ENCODE results near the gene DIP2C. TPM values are rescaled to one million over a fixed set of nuclear protein-coding genes. Genes with fewer than 3 reads are reported as not detected.
"Not testable (repeated sequence)": the region's sequence is repeated elsewhere in the genome, so short reads cannot be mapped to it uniquely, and the experiment has no call there.

Gene DIP2C
- total RNA-seq, 1 donor from 2014 or later = 52.6 TPM

- DNase-seq = no peak
- Mint-ChIP-seq H3K4me3 (ENCODE audit: unreplicated experiment) (no peak overlapping the region), H3K4me1 (ENCODE audit: low read depth, unreplicated experiment) (peaks cover 22% of the 10 kb centered on the region), H3K27me3 (ENCODE audit: unreplicated experiment) (peaks cover 5% of the 10 kb centered on the region), H3K36me3 (ENCODE audit: unreplicated experiment) (no peaks in the 10 kb centered on the region), H3K9me3 (ENCODE audit: unreplicated experiment) (no peaks in the 10 kb centered on the region), H3K27ac (ENCODE audit: unreplicated experiment) (no peak overlapping the region)
- TF ChIP-seq CTCF (IDR thresholded peaks at IDR 0.05; ENCODE audit: partially characterized antibody, unreplicated experiment) = no peak
These were observed 7.7 kb downstream of the DIP2C start for GRCh38 chr10:681670-682318.

DNA sequence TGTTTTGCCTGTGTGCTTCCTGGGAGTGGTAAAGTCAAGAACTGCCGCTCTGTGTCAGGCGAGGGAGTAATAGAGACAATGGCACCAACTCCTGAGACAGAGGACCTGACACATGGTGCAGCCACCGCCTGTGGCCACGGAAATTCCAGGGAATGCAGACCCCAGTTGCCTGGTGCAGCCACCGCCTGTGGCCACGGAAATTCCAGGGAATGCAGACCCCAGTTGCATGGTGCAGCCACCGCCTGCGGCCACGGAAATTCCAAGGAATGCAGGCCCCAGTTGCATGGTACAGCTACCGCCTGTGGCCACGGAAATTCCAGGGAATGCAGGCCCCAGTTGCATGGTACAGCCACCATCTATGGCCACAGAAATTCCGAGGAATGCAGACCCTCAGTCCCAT is 8.7 kb downstream of the DIP2C start:
- TF ChIP-seq CTCF (IDR thresholded peaks at IDR 0.05; ENCODE audit: partially characterized antibody, unreplicated experiment) = no peak
- peaks cover 22% of the 10 kb centered on the region for H3K4me1 Mint-ChIP-seq (ENCODE audit: low read depth, unreplicated experiment)
- H3K9me3 Mint-ChIP-seq (ENCODE audit: unreplicated experiment) = peaks cover 3% of the 10 kb centered on the region
- H3K27ac Mint-ChIP-seq (ENCODE audit: unreplicated experiment) = no peak overlapping the region
- no peak for DNase-seq
- H3K27me3 Mint-ChIP-seq (ENCODE audit: unreplicated experiment) = peaks cover 5% of the 10 kb centered on the region
- H3K4me3 Mint-ChIP-seq (ENCODE audit: unreplicated experiment) = no peak overlapping the region
- no peaks in the 10 kb centered on the region for H3K36me3 Mint-ChIP-seq (ENCODE audit: unreplicated experiment)

GRCh38 chr10:680146-680545 is 9.3 kb downstream of the DIP2C start:
- Mint-ChIP-seq H3K27ac (ENCODE audit: unreplicated experiment) (peak overlapping the region; percentile 53), H3K4me3 (ENCODE audit: unreplicated experiment) (no peak overlapping the region), H3K27me3 (ENCODE audit: unreplicated experiment) (peaks cover 5% of the 10 kb centered on the region), H3K36me3 (ENCODE audit: unreplicated experiment) (no peaks in the 10 kb centered on the region), H3K9me3 (ENCODE audit: unreplicated experiment) (peaks cover 4% of the 10 kb centered on the region), H3K4me1 (ENCODE audit: low read depth, unreplicated experiment) (peaks cover 22% of the 10 kb centered on the region)
- no peak for TF ChIP-seq CTCF (IDR thresholded peaks at IDR 0.05; ENCODE audit: partially characterized antibody, unreplicated experiment)
- DNase-seq = no peak

DNA sequence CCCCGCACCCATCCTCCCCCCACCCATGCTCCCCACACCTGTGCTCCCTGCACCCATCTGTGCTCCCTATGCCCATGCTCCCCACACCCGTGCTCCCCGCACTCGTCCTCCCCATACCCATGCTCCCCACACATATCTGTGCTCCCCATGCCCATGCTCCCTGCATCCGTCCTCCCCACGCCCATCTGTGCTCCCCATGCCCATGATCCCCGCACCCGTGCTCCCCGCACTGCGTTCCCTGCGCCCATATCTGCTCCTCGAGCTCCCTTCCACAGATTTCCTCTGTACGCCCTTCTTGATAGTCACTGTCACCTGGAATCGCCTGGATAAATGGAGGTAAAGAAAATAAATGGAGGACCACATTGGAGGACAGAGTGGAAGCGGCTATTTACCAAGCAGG is 9.9 kb downstream of the DIP2C start:
- no peak overlapping the region for H3K27ac Mint-ChIP-seq (ENCODE audit: unreplicated experiment)
- TF ChIP-seq CTCF (IDR thresholded peaks at IDR 0.05; ENCODE audit: partially characterized antibody, unreplicated experiment) = no peak
- H3K27me3 Mint-ChIP-seq (ENCODE audit: unreplicated experiment) = peaks cover 5% of the 10 kb centered on the region
- DNase-seq = no peak
- no peak overlapping the region for H3K4me3 Mint-ChIP-seq (ENCODE audit: unreplicated experiment)
- H3K36me3 Mint-ChIP-seq (ENCODE audit: unreplicated experiment) = no peaks in the 10 kb centered on the region
- peaks cover 4% of the 10 kb centered on the region for H3K9me3 Mint-ChIP-seq (ENCODE audit: unreplicated experiment)
- peaks cover 22% of the 10 kb centered on the region for H3K4me1 Mint-ChIP-seq (ENCODE audit: low read depth, unreplicated experiment)

DNA sequence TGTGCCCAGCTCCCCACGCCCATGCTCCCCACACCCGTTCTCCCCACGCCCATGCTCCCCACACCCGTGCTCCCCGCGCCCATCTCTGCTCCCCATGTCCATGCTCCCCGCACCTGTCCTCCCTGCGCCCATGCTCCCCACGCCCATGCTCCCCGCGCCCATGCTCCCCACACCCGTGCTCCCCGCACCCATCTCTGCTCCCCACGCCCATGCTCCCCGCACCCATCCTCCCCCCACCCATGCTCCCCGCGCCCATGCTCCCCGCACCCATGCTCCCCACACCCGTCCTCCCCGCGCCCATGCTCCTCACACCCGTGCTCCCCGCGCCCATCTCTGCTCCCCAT is 10.8 kb downstream of the DIP2C start:
- DNase-seq; H3K4me3 Mint-ChIP-seq (ENCODE audit: unreplicated experiment); H3K27ac Mint-ChIP-seq (ENCODE audit: unreplicated experiment); H3K36me3 Mint-ChIP-seq (ENCODE audit: unreplicated experiment); H3K9me3 Mint-ChIP-seq (ENCODE audit: unreplicated experiment); H3K27me3 Mint-ChIP-seq (ENCODE audit: unreplicated experiment): not testable (repeated sequence)
- peaks cover 19% of the 10 kb centered on the region for H3K4me1 Mint-ChIP-seq (ENCODE audit: low read depth, unreplicated experiment)

All from glutamatergic neuron (in vitro differentiated cells).